COLO668 (cell line): ENCODE data around the gene WASHC3.
A peak's percentile ranks its signal among the peaks of the same experiment; 100 is the strongest.
"Not testable (repeated sequence)": the region's sequence is repeated elsewhere in the genome, so short reads cannot be mapped to it uniquely, and the experiment has no call there.

Experiments
- DNase-seq: peaks from one replicate; lab custom pipeline; 2025; ENCODE audit not compliant: unreplicated experiment; lab: John Stamatoyannopoulos, UW

WASHC3 gene, protein sequence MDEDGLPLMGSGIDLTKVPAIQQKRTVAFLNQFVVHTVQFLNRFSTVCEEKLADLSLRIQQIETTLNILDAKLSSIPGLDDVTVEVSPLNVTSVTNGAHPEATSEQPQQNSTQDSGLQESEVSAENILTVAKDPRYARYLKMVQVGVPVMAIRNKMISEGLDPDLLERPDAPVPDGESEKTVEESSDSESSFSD

DNA sequence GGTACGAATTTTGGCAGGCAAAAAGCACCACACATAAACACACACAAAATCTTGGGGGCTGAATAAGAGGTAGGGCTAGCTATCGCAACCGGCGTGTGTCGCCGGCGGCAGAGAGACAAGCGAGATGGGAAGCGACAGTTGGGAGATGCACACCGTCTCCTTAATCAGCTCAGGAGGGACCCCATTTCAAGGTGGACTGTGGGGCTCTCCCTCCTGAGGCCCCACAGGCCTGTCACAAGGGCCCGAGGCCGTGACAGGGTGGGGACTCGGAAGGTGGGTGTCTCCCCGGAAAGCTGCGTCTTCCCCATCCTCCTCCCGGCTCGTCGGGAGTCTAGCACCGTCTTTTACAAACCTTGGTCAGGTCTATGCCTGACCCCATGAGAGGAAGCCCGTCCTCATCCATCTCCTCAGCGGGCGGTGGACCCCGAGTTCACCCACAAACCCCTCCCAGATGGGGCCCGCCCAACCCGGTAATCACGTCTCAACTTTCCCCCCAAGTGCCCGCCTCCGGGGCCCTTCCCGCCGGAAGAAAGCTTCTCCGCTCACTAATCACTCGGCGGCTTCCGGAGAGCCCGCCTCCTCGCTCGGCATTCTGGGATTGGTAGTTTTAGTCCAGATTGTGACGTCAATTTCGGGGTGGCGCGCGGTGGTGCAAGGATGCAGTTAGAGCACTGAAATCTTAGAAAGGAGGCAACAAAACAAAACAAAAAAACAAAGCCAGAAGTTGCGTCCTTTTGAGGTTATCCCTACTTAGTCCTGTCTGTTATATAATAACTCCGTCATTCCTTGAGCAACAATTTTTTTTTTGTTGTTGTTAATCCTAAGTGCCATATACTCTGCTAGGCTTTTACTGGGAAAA, at the start of gene WASHC3:
WASHC3 (minus strand) TSS at position 432 of the 859 bp plus-strand sequence; CDS start at position 403, 29 bp downstream.
- peak; percentile 95 for DNase-seq

DNA sequence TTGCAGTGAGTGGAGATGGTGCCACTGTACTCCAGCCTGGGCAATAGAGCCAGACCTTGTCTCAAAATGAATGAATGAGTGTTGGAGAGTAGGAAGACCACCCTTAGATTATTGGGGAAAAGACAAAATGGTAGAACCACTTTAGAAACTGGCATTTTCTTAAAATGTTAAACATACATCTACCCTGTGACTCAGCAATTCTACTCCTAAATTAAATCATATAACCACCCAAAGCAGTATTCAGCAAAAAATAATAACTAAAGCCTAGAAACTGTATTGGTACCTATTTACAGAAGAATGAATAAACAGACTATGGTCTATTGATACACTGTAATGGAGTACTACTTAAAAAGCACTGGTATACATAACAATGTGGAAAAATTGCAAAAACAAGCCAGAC, 49.0 kb upstream of the WASHC3 start:
- no peak for DNase-seq

DNA sequence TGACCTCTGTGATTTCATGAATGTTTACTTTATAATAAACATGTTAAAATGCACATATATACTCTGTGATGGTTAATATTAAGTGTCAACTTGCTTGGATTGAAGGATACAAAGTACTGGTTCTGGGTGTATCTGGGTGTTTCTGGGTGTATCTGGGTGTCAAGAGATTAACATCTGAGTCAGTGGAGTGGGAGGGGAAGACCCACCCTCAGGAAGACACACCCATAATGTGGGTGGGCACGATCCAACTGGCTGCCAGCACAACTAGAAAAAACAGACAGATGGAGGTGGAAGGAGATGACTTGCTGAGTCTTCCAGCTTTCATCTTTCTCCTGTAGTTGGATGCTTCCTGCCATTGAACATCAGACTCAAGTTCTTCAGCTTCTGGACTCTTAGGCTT, 46.2 kb upstream of the WASHC3 start:
- DNase-seq, result no peak

DNA sequence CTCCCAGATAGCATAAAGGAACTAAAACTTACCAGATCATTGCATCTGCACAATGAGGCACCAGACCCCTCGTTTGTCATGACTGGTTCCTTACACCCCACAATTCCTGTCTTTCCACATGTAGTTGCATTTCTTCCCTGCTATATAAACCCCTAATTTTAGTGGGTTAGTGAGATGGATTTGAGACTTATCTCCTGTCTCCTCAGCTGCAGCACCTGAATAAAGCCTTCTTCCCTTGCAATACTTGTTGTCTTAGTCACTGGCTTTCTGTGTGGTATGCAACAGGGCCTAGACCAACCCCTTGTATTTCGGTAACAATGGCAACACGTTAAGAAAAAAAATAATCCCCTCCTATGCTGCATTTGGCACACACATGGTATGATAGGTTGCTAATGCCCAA, 45.1 kb upstream of the WASHC3 start:
- no peak for DNase-seq

DNA sequence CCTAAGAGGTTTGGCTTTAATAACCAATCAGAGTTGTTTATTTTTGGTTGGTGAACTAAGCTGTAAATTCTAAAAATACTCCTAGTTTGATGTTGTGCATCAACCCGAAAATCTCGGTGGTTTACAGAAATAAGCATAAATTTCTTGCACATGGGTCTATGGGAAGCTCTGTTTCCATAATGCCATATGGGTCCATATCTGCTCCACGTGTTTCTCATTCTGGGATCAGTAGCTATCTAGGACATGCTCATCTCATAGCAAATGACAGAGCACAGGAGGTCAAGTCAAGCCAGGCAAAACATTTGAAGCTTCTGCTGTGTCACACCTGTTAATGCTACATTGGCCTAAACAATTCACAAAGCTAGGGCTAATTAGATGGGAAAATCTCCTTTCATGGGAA, 35.1 kb upstream of the WASHC3 start:
- DNase-seq, result no peak

DNA sequence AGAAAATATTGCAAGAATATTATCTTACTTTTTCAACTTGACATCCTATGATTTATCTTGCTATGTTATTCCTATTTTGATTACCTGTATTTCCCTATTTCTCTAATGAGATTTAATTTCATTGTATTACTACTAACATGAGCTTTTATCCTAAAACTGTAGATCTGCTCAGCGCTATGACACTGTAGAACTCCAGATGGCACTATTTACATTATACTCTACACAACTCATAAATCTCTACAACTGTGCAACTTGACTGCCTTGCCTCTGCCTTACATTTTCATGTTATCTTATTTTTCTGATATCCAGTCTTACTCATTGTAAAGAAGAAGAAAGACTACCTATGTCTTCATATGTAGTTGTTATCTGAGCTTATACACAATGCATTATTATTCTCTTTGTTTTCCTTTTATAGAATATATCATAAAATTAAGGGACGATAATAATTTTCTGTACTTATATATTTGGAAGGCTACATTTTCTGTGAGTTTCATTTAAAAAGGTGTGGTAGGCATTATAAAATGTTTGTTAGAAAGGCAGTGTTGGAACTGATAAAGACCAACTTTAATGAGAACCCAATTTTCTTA, 34.0 kb upstream of the WASHC3 start:
- no peak for DNase-seq

DNA sequence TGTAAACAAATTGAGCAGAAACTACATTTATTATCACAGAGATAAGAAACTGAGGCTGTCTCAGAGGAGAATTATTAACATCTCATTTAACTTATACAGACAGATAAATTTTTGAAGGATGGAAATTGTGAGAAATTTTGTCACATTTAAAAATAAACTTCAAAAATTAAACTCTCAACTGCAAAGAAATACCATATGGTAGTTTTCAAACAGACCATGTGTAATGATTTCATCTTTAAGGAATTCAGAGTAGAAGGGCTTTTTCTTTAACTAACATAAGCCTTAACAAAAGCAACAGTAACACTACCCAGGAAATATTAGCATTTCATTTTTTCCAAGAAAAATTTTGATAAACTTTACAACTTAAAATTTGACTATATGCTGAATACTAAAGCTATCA, 31.5 kb upstream of the WASHC3 start:
- no peak for DNase-seq

DNA sequence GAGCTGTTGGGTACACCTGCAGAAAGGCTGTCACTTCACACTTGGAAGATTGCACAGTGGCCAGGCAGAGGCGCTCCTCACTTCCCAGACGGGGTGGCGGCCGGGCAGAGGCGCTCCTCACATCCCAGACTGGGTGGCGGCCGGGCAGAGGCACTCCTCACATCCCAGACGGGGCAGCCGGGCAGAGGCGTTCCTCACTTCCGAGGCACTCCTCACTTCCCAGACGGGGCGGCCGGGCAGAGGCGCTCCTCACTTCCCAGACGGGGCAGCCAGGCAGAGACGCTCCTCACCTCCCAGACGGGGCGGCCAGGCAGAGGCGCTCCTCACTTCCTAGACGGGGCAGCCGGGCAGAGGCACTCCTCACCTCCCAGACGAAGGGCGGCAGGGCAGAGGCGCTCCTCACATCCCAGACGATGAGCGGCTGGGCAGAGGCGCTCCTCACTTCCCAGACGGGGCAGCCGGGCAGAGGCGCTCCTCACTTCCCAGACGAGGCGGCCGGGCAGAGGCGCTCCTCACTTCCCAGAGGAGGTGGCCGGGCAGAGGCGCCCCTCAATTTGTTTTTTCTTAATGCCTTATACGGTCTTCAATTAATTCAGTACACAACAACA, 27.5 kb upstream of the WASHC3 start:
- not testable (repeated sequence) for DNase-seq

DNA sequence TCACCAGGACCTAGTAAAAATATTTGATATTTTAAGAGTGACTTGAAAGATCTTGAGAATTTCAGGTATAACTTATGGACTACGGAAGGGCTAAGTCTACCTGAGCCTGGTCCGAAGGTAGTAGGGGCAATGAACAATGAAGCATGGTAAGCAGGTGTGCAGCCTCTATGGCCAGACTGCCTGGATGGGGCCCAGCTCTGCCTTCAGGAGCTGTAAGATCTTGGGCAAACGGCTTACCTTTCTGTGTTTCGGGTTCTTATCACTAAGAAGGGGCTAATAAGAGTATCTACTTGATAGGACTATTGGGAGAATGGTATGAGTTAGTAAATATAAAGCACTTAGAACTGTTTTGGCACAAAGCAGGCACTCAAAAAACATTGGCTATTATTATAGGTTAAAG, 19.1 kb upstream of the WASHC3 start:
- no peak for DNase-seq

DNA sequence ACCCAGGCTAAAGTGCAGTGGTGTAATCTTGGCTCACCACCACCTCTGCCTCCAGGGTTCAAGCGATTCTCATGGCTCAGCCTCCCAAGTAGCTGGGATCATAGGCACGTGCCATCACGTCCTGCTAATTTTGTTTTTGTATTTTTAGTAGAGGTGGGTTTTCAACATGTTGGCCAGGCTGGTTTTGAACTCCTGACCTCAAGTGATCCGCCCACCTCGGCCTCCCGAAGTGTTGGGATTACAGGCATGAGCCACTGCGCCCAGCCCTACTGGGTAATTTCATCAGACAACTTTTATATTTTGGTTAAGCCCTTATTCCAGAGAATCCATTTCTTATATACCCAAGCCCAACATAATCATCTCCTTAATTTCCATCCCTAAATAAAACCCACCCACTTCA, 10.3 kb upstream of the WASHC3 start:
- DNase-seq, result not testable (repeated sequence)

DNA sequence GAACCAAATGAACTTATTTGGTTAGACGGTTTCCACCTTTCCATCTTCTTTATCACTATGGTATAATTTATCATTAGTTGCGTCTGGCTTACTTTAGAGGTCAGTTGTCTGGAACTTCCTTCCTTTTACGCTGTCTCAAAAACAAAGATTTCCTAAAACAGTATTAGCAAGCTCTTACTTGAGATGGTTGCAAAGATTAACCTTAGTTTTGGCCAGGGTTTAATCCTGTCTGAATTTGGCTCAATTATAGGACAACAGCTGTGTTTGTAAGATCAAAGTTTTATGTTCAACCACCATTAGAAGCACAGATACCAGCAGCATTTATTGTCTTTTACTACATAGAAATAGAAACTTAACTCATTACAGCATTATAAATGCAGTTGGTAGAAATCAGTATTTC, 7.9 kb upstream of the WASHC3 start:
- no peak for DNase-seq

DNA sequence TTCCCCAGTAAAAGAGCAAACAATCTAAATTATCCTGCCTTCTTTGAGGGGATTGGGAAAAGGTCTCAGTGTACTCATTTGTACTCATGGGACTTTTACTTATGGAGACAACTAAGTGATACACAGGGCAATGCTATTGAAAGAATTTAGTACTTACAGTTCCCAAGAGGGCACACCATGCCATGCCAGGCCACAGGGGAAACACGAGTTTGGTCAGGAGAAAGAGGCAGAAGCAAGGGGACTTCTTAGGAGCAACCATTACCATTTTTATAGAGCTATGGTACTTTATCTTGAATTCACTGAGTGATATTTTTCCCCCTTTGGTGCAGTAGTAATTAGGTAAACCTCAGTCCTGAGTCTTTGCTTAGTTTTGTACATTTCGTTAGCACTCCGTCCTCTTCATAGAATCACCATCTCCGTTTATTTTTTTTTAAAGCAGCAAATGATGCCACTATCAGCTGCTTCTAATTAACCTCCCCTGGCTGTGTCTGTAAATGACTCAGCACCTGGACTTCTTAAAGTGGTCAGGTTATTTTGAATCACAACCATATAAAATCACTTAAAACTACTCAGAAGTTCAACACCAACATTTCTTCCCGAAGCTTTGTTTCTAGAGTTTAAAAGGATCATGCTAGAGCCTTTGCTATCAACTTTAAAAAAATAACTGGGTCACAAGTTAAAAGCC, 5.9 kb upstream of the WASHC3 start:
- DNase-seq, result no peak

DNA sequence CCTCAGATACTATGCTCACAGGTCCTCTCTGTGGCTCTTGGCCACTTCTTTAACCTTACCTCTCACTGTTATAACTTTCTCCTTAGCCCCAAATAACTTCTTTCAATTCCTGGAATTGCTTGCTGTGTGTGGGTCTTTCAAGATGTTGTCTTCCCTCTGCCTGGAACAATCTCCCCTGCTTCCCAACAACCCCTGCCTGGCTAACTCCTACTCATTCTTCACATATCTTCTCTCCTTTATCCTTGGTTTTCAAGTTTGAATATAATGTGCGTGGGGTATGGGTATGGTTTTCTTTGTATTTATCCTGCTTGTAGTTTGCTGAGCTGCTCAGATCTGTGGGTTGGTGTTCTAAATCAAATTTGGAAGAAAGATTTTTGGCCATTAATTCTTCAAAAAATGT, 2.7 kb upstream of the WASHC3 start:
- no peak for DNase-seq

DNA sequence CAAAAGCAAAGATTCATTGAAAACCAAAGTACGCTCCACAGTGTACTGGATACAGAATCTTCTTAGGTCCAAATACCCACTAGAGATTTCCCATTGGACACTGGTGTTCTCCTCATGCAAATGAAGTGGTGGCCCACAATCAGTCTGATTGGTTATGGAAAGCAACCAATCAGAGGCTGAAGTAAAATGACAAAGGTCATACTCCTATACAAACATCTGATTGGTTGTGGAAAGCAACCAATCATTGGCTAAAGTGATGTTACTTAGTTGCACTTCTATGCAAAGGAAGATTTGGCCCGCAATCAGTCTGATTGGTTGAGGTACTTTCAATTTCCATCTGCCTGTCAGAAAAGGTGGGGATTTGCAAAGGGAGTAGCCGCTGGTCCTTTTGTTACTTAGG, 1.3 kb upstream of the WASHC3 start:
- DNase-seq, result no peak

DNA sequence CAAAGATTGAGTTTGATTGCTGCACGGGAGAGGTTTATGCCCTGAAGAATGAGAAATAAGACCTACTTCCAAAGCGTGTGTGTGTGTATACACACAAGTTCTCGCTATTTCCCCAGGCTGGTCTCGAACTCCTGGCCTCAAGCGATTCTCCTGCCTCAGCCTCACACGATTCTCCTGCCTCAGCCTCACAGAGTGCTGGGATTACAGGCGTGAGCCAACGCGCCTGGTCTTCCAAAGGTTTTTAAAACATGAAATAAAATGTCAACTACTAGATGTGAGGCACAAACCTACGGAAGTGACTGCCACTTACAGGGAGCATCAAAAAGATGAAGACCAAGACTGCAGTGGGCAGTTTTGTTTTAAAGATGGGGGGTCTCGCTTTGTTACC, 622 bp upstream of the WASHC3 start:
- no peak for DNase-seq

DNA sequence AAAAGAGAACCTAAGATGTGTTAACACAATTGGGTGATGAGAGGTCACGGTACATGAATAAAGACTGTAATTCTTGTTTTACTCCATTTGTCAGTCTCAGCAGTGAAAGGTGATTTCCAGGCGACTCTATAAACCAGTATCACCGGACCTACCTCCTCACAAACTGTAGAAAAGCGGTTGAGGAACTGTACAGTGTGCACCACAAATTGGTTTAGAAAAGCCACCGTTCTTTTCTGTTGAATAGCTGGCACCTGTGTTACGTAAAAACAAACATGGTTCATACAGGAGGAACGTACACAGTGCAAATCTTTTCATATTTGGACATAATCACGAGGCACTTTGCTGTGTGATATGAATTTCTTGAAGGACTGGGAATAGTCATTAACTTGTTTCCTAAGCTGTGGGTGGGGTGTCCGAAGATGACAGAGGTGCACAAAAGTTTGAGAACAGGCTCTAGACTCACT, 663 bp downstream of the WASHC3 start:
- no peak for DNase-seq

DNA sequence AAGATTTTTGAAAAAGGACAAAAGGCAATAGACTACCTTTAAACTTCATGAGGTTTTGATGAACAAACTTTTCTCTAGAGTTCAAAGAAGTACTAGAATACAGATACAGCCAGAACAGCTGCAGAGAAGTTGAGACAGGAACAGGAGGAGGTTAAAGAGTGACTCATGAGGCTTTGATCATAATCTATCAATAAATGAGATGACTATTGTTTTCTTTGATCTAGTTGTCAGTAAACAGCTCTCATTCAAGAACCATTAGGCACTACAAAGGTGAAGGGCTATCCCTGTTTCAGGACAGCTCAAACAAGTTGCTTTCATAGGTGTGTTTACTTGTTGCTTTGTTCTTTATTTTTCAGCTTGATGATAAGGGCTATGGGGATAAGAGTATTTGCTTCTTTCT, 2.4 kb downstream of the WASHC3 start:
- DNase-seq, result no peak

DNA sequence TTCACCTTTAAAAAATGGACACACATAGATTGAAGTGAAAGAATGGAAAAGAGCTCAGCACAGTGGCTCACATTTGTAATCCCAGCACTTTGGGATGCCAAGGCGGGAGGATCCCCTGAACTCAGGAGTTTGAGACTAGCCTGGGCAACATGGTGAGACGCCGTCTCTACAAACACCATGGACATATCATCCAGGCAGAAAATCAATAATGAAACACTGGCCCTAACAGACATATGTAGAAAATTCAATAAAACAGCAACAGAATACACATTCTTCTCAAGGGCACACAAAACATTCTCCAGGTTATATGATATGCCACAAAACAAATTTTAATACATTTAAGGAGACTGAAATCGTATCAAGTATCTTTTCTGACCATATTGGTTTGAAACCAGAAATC, 7.4 kb downstream of the WASHC3 start:
- no peak for DNase-seq

DNA sequence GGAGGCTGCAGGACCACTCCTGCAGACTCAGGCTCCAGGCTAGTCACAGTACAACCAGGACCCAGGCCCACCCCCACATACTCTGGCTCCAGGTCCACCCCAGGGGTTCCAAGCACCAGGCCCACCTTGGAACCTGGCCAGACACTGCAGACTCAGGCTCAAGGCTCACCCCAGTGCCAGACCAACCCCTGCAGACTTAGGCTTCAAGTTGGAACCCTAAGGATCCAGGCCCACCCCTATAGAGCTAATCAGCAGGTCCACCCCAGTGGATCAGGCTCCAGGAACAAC, 8.8 kb downstream of the WASHC3 start:
- no peak for DNase-seq

DNA sequence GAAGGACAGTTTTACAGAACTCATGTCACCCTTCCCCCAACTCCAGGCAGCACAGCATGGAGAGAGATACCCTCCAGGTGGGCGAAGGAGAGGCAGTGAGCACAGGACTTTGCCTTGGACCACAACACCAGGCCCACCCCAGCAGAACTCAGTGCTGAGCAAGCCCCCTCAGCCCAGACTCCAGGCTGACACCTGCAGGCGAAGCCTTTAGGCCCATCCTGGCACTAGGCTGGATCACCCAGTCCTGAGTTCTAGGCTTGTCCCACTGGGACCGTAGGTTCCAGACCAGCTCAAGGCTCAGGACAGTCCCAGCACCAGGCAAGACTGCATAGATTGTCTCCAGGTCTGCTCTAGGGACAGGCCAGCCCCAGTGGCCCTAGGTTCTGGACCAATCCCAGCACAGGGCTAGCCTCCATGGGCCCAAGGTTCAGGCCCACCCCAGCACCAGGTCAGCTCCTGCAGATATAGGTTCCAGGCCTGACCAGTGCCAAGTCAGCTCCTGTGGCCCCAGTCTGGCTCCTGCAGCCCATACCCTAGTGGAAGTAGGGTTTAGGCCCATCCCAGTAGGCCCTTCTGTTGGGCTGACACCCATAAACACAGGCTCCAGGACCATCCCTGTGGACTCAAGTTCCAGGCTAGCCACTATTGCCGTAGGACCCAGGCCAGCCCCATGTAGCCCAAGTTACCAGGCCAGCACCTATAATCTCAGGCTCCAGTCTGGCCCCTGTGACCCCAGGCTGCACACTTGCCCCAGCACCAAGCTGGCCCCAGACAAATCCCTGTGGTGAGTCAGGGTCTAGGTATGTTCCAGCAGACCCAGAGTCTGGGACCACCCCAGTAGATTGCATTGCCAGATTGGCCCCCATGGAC, 9.4 kb downstream of the WASHC3 start:
- no peak for DNase-seq
